Stimulated activated CD8-positive, alpha-beta memory T cell treated with anti-CD3 and anti-CD28 coated beads, Interleukin-15, amount 100 ng/mL, for 48 hours (primary cell): ENCODE data around the gene ZNF273.
"Not testable (repeated sequence)": the region's sequence is repeated elsewhere in the genome, so short reads cannot be mapped to it uniquely, and the experiment has no call there.

ENCODE experiments used
- DNase-seq, 2 donors: peaks; one replicate each; pipeline ENCODE4 v3.0.0-alpha.2; 2020; ENCODE audit warnings: low read depth in 2 of 2

ZNF273 gene

GRCh38 chr7:64902806-64903721, at the start of gene ZNF273:
TSS of gene ZNF273 (plus strand) at chr7:64903273. CDS start at chr7:64903318, 45 bp downstream.
- DNase-seq: peak; percentile 84 to 89

- DNase-seq: no peak
Measured at GRCh38 chr7:64853679-64854078, 49.4 kb upstream of the ZNF273 start.

GRCh38 chr7:64854969-64855368, 48.1 kb upstream of the ZNF273 start:
- DNase-seq: no peak

GRCh38 chr7:64863021-64863420, 40.1 kb upstream of the ZNF273 start:
- no peak for DNase-seq

DNA sequence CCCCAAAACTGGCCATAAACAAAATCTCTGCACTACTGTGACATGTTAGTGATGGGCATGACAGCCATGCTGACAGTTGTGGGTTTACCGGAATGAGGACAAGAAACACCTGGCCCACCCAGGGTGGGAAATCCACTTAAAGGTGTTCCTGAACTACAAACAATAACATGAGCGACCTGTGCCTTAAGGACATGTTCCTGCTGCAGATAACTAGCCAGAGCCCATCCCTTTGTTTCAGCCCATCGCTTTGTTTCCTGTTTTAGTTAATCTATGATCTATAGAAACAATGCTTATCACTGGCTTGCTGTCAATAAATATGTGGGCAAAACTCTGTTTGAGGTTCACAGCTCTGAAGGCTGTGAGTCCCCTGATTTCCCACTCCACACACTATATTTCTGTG, 39.5 kb upstream of the ZNF273 start:
- not testable (repeated sequence) for DNase-seq

DNA sequence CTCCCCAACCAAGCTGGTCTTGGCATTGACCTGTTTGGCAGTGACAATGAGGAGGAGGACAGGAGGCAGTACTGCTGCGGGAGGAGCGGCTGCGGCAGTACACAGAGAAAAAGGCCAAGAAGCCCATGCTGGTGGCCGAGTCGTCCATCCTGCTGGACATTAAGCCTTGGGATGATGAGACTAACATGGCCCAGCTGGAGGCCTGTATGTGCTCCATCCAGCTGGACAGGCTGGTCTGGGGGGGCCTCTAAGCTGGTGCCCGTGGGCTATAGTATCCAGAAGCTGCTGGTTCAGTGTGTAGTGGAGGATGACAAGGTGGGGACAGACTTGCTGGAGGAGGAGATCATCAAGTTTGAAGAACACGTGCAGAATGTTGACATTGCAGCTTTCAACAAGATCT, 39.1 kb upstream of the ZNF273 start:
- no peak for DNase-seq

GRCh38 chr7:64867863-64868440, 35.1 kb upstream of the ZNF273 start:
- no peak for DNase-seq

- DNase-seq: no peak
Measured at GRCh38 chr7:64868499-64868898, 34.6 kb upstream of the ZNF273 start.

- no peak for DNase-seq
Measured at GRCh38 chr7:64869121-64869725, 33.9 kb upstream of the ZNF273 start.

- DNase-seq: no peak
Measured at GRCh38 chr7:64869912-64870562, 33.0 kb upstream of the ZNF273 start.

- DNase-seq: no peak
Measured at GRCh38 chr7:64870656-64871055, 32.4 kb upstream of the ZNF273 start.

GRCh38 chr7:64871761-64872160, 31.3 kb upstream of the ZNF273 start:
- no peak for DNase-seq

DNA sequence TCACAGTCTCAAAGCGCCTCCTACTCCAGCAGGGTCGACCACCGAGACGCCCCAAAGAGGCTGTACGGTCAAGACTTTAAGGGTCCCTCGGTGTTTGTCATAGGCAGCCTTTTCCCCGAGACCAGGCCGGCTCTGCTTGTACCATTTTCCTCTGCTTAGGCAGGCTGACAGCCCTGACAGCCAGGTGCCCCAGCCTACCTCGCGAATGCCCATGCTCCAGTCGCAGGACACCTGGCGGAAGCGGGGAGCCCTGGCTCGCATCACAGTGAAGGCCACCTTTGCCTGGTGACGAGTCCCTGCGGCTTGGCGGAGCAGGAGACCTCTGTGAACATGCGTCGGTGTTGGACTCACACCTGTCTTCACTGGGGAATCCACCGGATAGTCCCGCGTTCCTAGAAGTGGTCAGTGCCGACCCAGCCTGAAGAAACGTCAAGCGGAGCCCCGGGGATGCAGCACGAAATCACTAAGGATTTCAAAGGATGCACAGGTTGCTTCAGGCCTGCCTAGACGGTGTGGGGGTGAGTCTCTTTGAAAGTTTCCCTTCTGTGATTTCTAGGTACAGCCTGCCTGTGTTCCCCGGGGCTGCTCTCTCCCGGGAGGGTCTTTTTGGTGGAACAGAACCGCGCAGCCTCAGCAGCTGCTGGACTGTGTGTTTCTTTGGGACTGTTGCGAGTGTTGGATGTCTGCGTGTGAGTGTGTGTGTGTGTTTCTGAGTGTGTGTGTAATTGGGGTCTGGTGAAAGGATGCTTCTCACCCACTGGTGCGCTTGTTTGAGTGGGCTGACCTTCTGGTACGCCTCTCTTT, 30.5 kb upstream of the ZNF273 start:
- no peak for DNase-seq

- no peak for DNase-seq
Measured at GRCh38 chr7:64873155-64873500, 29.9 kb upstream of the ZNF273 start.

DNA sequence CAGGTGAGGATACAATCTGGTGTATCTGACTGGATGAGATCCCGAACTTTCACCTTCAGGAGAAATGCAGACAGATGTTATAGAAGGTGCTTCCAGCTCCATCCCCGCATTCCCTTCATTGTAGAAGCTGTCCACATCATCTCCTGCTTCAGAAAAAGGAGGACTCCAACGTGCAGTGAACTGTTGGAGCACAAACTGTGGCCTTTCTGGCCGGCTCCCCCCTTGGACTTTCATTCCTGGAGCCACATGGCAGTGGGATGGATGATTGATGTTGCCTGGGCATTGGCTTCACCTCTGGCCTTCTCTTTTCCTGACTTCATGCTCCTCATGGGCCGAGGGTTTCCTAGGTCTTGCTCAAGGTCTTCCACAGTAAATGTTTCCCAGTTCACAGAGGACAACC, 29.6 kb upstream of the ZNF273 start:
- no peak for DNase-seq

GRCh38 chr7:64874114-64874513, 29.0 kb upstream of the ZNF273 start:
- DNase-seq: no peak

GRCh38 chr7:64874562-64875250, 28.4 kb upstream of the ZNF273 start:
- DNase-seq: no peak

GRCh38 chr7:64875258-64875657, 27.8 kb upstream of the ZNF273 start:
- DNase-seq: no peak

GRCh38 chr7:64875658-64876406, 27.2 kb upstream of the ZNF273 start:
- DNase-seq: no peak
